Nephron progenitor cell (in vitro differentiated cells): Measurements from ENCODE around the gene SSH3.

ENCODE experiments used
- DNase-seq: peaks from one replicate; pipeline ENCODE4 v3.0.0; 2021
- H3K27ac Mint-ChIP-seq: 2 replicates; pipeline ENCODE4 v1.8.0; 2021; ENCODE audit warnings: mild to moderate bottlenecking, moderate library complexity, mixed read lengths
- H3K27me3 Mint-ChIP-seq: 2 replicates; pipeline ENCODE4 v1.8.0; 2021; ENCODE audit warnings: mild to moderate bottlenecking, low read depth, mixed read lengths; ENCODE audit not compliant: poor library complexity
- H3K36me3 Mint-ChIP-seq: 2 replicates; pipeline ENCODE4 v1.8.0; 2021; ENCODE audit warnings: low read depth, mixed read lengths
- H3K4me1 Mint-ChIP-seq: 2 replicates; pipeline ENCODE4 v1.8.0; 2021; ENCODE audit warnings: mixed read lengths
- H3K4me3 Mint-ChIP-seq: 2 replicates; pipeline ENCODE4 v1.8.0; 2021; ENCODE audit warnings: mild to moderate bottlenecking, moderate library complexity, mixed read lengths
- H3K9me3 Mint-ChIP-seq: 2 replicates; pipeline ENCODE4 v1.8.0; 2021; ENCODE audit warnings: mild to moderate bottlenecking, moderate library complexity, mixed read lengths
- TF ChIP-seq, protein P1 (sequence below): fragments of 200-600 bp; sonication (generic); IDR thresholded peaks from 2 replicates; pipeline ENCODE4 v1.5.0; 2021; ENCODE audit warnings: antibody characterized with exemption

Gene SSH3, protein sequence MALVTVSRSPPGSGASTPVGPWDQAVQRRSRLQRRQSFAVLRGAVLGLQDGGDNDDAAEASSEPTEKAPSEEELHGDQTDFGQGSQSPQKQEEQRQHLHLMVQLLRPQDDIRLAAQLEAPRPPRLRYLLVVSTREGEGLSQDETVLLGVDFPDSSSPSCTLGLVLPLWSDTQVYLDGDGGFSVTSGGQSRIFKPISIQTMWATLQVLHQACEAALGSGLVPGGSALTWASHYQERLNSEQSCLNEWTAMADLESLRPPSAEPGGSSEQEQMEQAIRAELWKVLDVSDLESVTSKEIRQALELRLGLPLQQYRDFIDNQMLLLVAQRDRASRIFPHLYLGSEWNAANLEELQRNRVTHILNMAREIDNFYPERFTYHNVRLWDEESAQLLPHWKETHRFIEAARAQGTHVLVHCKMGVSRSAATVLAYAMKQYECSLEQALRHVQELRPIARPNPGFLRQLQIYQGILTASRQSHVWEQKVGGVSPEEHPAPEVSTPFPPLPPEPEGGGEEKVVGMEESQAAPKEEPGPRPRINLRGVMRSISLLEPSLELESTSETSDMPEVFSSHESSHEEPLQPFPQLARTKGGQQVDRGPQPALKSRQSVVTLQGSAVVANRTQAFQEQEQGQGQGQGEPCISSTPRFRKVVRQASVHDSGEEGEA

DNA sequence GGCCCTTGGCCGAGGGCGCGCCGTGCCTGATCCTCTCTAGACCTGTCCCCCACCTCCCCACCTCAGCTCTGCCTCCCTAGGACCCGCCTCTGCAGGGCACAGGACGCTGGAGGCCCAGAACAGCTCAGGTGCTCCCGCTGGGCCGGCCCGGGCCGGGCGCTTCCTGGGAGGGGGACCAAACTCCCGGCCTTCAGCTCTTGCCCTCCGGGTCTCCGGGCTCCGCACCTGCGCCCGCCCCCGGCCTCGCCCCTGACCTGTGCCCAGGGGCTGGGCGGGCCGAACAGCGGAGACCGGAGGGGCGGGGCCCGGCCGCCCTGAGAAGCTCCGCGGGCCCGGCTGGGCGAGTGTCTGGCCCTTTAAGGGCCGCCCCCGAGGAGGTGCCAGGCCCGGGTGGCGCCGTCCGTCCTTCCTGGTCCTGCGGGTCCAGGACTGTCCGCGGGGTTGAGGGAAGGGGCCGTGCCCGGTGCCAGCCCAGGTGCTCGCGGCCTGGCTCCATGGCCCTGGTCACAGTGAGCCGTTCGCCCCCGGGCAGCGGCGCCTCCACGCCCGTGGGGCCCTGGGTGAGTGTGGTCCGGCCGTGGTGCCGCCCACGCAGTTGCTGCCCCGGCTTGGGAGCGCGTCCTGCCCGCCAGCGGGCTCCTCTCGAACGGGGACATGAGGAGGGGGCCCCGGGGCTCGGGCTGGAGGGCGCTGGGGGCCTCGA lies at the start of gene SSH3:
Gene SSH3, plus strand, starts transcription at position 399 of the 703 bp plus-strand sequence. Its CDS starts 96 bp downstream, at position 495.
- Mint-ChIP-seq H3K27me3 (peaks cover 10% of the 10 kb centered on the region), H3K27ac (no peak within 1 kb of the TSS), H3K9me3 (peaks cover under 1% of the 10 kb centered on the region), H3K4me3 (peak within 1 kb of the TSS; percentile 75), H3K36me3 (peaks cover 10% of the 10 kb centered on the region), H3K4me1 (peaks cover 21% of the 10 kb centered on the region)
- TF ChIP-seq, protein P1, sequence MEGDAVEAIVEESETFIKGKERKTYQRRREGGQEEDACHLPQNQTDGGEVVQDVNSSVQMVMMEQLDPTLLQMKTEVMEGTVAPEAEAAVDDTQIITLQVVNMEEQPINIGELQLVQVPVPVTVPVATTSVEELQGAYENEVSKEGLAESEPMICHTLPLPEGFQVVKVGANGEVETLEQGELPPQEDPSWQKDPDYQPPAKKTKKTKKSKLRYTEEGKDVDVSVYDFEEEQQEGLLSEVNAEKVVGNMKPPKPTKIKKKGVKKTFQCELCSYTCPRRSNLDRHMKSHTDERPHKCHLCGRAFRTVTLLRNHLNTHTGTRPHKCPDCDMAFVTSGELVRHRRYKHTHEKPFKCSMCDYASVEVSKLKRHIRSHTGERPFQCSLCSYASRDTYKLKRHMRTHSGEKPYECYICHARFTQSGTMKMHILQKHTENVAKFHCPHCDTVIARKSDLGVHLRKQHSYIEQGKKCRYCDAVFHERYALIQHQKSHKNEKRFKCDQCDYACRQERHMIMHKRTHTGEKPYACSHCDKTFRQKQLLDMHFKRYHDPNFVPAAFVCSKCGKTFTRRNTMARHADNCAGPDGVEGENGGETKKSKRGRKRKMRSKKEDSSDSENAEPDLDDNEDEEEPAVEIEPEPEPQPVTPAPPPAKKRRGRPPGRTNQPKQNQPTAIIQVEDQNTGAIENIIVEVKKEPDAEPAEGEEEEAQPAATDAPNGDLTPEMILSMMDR, result no peak
- peak; percentile 68 for DNase-seq

DNA sequence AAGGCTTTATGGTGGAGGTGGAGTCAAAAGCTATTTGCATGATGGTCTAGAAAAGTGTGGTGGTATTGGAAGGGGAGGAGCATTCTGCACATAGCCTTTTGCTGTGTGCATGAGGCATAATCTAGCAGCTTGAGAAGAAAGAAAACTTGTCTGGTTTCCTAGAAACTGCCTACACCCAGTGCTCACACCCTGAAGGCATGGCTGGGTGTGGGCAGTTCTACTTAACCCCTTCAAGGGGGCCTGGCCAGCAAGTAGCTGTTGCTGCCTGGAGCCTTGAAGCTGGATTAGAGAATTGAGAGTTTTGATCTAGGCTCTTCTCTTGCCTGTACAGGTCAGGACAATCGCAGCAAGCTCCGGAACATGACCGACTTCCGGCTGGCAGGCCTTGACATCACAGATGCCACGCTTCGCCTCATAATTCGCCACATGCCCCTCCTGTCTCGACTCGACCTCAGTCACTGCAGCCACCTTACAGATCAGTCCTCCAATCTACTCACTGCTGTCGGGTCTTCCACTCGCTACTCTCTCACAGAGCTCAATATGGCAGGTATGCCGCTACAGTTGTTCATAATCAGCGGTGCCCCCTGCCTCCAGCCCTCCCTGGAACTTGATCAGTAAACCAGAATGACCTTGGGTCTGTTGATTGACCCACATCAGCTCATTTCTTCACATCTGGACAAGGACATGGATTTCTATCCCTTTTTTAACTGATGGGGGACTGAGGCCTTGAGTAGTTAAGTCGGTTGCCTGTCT lies 49.3 kb upstream of the SSH3 start:
- Mint-ChIP-seq H3K27ac (peak overlapping the region; percentile 96), H3K4me1 (no peaks in the 10 kb centered on the region), H3K27me3 (no peaks in the 10 kb centered on the region), H3K4me3 (no peak overlapping the region), H3K9me3 (no peaks in the 10 kb centered on the region), H3K36me3 (peaks cover 78% of the 10 kb centered on the region)
- TF ChIP-seq, protein P1, result no peak
- DNase-seq, result no peak

DNA sequence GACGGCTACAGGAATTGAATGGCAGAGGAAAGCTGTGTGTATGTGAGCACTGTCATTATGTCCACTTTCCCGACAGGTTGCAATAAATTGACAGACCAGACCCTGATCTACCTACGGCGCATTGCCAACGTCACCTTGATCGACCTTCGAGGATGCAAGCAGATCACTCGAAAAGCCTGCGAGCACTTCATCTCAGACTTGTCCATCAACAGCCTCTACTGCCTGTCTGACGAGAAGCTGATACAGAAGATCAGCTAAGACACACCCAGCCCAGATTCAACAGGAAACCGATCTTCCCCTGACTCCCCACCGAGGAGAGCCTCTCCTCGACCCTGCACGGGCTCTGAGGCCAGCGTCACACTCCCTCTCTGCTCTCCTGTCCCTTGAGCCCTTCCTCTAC lies 48.5 kb upstream of the SSH3 start:
- Mint-ChIP-seq H3K36me3 (peaks cover 74% of the 10 kb centered on the region), H3K4me3 (no peak overlapping the region), H3K4me1 (no peaks in the 10 kb centered on the region), H3K9me3 (no peaks in the 10 kb centered on the region), H3K27ac (peak overlapping the region; percentile 96), H3K27me3 (no peaks in the 10 kb centered on the region)
- DNase-seq, result no peak
- TF ChIP-seq, protein P1, result no peak

DNA sequence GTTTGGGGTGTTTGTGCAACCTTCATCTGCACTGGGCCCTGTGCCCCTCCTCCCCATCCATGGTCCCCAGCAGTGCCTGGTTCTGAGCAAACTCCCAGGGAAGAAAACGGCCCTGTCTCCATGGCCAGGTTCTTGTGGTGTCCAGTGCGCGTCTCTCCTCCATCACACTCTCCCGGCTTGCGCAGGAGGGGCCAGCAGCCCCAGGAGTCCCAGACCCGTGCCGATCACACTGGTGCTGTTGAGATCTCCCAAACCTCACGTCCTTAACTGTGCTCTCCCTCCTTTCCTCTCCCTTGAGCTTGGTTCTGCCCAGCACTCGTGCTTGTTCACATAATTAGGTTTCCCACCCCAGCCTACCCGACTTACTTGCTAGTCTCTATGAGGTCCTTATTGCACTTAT lies 48.0 kb upstream of the SSH3 start:
- TF ChIP-seq, protein P1, result no peak
- Mint-ChIP-seq H3K27ac (peak overlapping the region; percentile 18), H3K9me3 (no peaks in the 10 kb centered on the region), H3K27me3 (no peaks in the 10 kb centered on the region), H3K4me3 (no peak overlapping the region), H3K36me3 (peaks cover 70% of the 10 kb centered on the region), H3K4me1 (peaks cover under 1% of the 10 kb centered on the region)
- no peak for DNase-seq

DNA sequence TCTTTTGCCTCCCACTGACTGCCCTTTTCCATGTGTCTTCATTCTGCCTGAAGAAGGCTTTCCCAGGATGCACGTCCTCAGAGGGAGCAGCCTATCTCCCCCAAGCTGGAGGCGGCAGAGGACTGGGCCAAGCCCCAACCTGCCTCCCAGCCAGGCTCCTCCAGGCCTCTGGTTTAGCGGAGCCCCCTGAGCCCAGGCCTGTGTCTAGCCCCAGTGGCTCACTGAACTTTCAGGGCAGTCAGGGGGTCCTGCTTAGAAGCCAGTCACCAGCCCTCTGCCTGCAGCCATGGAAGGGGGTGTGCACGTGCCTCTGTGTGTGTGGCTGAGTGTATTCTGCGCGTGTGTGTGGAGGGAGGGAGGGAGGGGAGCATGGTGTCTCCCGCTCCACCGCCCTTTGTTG lies 47.5 kb upstream of the SSH3 start:
- peaks cover 65% of the 10 kb centered on the region for H3K36me3 Mint-ChIP-seq

More for the DNA sequence above, 47.5 kb upstream of the SSH3 start:
- H3K27me3 Mint-ChIP-seq, result peaks cover 3% of the 10 kb centered on the region
- H3K9me3 Mint-ChIP-seq, result no peaks in the 10 kb centered on the region
- H3K4me3 Mint-ChIP-seq, result no peak overlapping the region
- peaks cover 6% of the 10 kb centered on the region for H3K4me1 Mint-ChIP-seq
- peak overlapping the region; percentile 18 for H3K27ac Mint-ChIP-seq
- TF ChIP-seq, protein P1, result no peak
- no peak for DNase-seq
